Caco-2 (cell line): Measurements from ENCODE around the gene ZEB2. TPM values are rescaled to one million over a fixed set of nuclear protein-coding genes. Genes with fewer than 3 reads are reported as not detected.
A peak's percentile ranks its signal among the peaks of the same experiment; 100 is the strongest.

Experiments used
- BruUV-seq: library from RNA; stranded (reverse); fragments of 400-500 nt; replicated peaks from 2 replicates; lab custom pipeline; 2021; lab: Mats Ljungman, UMichigan
- CTCF ChIA-PET: fragments of 300-600 bp; sonication (Branson Sonifier 250); formaldehyde crosslinking; loops from one replicate; lab custom pipeline; 2022; ENCODE audit warnings: antibody characterized with exemption; lab: Charles Lee
- POLR2A ChIA-PET: fragments of 300-600 bp; sonication (Branson Sonifier 250); formaldehyde crosslinking; loops from one replicate; lab custom pipeline; 2022; ENCODE audit warnings: antibody characterized with exemption; lab: Charles Lee
- DNase-seq, 2 experiments: peaks; one replicate each; pipeline versions ENCODE4 v3.0.0 to v3.0.0-alpha.2; 2020 to 2022
- H3K27me3 ChIP-seq: replicated peaks from 2 replicates; pipeline ENCODE4 v1.6.0; 2011; ENCODE audit warnings: low read length; ENCODE audit not compliant: control insufficient read depth, insufficient read depth
- H3K36me3 ChIP-seq: 2 replicates; pipeline ENCODE4 v1.5.1; 2011; ENCODE audit warnings: low read length; ENCODE audit not compliant: control insufficient read depth, insufficient read depth
- H3K4me1 ChIP-seq: fragments of 250-450 bp; sonication (Bioruptor Pico); 2 replicates; pipeline ENCODE4 v1.5.1; 2020; ENCODE audit warnings: mild to moderate bottlenecking
- H3K4me3 ChIP-seq: 2 replicates; pipeline ENCODE4 v1.5.1; 2011; ENCODE audit warnings: low read depth, mild to moderate bottlenecking, control low read depth, low read length
- H3K9me3 ChIP-seq: fragments of 250-450 bp; sonication (Bioruptor Pico); 2 replicates; pipeline ENCODE4 v1.5.1; 2020; ENCODE audit warnings: mild to moderate bottlenecking, moderate library complexity
- H3K27ac Mint-ChIP-seq: one replicate; pipeline ENCODE4 v1.8.0; 2022; ENCODE audit warnings: mixed read lengths; ENCODE audit not compliant: unreplicated experiment
- H3K27me3 Mint-ChIP-seq: one replicate; pipeline ENCODE4 v1.8.0; 2022; ENCODE audit warnings: mixed read lengths; ENCODE audit not compliant: insufficient read depth, unreplicated experiment
- H3K36me3 Mint-ChIP-seq: one replicate; pipeline ENCODE4 v1.8.0; 2022; ENCODE audit warnings: mild to moderate bottlenecking, mixed read lengths; ENCODE audit not compliant: insufficient read depth, unreplicated experiment
- H3K4me1 Mint-ChIP-seq: one replicate; pipeline ENCODE4 v1.8.0; 2022; ENCODE audit warnings: low read depth, mixed read lengths; ENCODE audit not compliant: unreplicated experiment
- H3K4me3 Mint-ChIP-seq: one replicate; pipeline ENCODE4 v1.8.0; 2022; ENCODE audit warnings: mild to moderate bottlenecking, moderate library complexity, mixed read lengths; ENCODE audit not compliant: unreplicated experiment
- H3K9me3 Mint-ChIP-seq: one replicate; pipeline ENCODE4 v1.8.0; 2022; ENCODE audit warnings: mixed read lengths; ENCODE audit not compliant: unreplicated experiment
- intact Hi-C: fragments of 100-400 bp; cut with micrococcal nuclease; formaldehyde crosslinking; loops from one replicate; pipeline ENCODE4 v1.10.0; 2022; ENCODE audit not compliant: unreplicated experiment
- total RNA-seq: library from RNA; stranded (reverse); gene quantifications from 2 replicates; pipeline ENCODE4 v1.2.3, GENCODE V29; 2022
- TF ChIP-seq, protein P1 (sequence below), 2 experiments: fragments of 200-600 bp in 1 of 2; IDR thresholded peaks; 1 replicate in 1 of 2; 2 replicates in 1 of 2; pipeline versions ENCODE4 v1.5.1 to v1.8.0; 2011 to 2022; ENCODE audit warnings: antibody characterized with exemption in 1 of 2, control low read depth in 1 of 2, inconsistent platforms in 1 of 2, low read depth in 1 of 2, low read length in 1 of 2, mild to moderate bottlenecking in 1 of 2, moderate library complexity in 1 of 2; ENCODE audit not compliant: insufficient read depth in 1 of 2, severe bottlenecking in 1 of 2, unreplicated experiment in 1 of 2

ZEB2 gene
- total RNA-seq, 1 experiment from 2014 or later, result not detected

DNA sequence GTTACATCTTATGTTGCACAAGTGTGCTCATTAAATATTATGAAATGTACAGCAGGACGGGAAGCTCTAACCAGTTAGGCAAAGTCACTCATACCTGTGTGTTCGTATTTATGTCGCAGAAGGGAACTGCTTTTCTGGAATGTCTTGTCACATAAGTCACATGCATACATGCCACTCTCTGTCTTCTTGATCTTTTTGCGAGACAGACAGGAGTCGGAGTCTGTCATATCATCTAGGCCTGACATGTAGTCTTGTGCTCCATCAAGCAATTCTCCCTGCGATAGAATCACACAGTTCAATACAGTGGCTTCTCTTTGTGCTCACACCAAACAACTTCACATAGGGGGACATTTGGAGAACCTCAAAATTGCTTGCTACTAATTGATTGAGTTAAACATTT, 123.6 kb downstream of the ZEB2 start:
- TF ChIP-seq, protein P1, sequence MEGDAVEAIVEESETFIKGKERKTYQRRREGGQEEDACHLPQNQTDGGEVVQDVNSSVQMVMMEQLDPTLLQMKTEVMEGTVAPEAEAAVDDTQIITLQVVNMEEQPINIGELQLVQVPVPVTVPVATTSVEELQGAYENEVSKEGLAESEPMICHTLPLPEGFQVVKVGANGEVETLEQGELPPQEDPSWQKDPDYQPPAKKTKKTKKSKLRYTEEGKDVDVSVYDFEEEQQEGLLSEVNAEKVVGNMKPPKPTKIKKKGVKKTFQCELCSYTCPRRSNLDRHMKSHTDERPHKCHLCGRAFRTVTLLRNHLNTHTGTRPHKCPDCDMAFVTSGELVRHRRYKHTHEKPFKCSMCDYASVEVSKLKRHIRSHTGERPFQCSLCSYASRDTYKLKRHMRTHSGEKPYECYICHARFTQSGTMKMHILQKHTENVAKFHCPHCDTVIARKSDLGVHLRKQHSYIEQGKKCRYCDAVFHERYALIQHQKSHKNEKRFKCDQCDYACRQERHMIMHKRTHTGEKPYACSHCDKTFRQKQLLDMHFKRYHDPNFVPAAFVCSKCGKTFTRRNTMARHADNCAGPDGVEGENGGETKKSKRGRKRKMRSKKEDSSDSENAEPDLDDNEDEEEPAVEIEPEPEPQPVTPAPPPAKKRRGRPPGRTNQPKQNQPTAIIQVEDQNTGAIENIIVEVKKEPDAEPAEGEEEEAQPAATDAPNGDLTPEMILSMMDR (IDR thresholded peaks at IDR 0.05; ENCODE audit: insufficient read depth in 1 of 2, low read depth in 1 of 2, low read length in 1 of 2, severe bottlenecking in 1 of 2, unreplicated experiment in 1 of 2), result no peak
- Histone ChIP-seq H3K27me3 (no peaks in the 10 kb centered on the region), H3K4me3 (no peak overlapping the region), H3K4me1 (no peaks in the 10 kb centered on the region), H3K36me3 (no peaks in the 10 kb centered on the region), H3K9me3 (no peaks in the 10 kb centered on the region)
- DNase-seq, result no peak
- ChIA-PET CTCF (no interaction called here), POLR2A (no interaction called here)
- BruUV-seq, result no TSS peak
- H3K4me3 Mint-ChIP-seq, result no peak overlapping the region
- no peaks in the 10 kb centered on the region for H3K4me1 Mint-ChIP-seq
- H3K27ac Mint-ChIP-seq, result no peak overlapping the region
- no peaks in the 10 kb centered on the region for H3K36me3 Mint-ChIP-seq
- H3K27me3 Mint-ChIP-seq, result peaks cover 7% of the 10 kb centered on the region
- H3K9me3 Mint-ChIP-seq, result no peaks in the 10 kb centered on the region
- intact Hi-C loops, result no loop called here

DNA sequence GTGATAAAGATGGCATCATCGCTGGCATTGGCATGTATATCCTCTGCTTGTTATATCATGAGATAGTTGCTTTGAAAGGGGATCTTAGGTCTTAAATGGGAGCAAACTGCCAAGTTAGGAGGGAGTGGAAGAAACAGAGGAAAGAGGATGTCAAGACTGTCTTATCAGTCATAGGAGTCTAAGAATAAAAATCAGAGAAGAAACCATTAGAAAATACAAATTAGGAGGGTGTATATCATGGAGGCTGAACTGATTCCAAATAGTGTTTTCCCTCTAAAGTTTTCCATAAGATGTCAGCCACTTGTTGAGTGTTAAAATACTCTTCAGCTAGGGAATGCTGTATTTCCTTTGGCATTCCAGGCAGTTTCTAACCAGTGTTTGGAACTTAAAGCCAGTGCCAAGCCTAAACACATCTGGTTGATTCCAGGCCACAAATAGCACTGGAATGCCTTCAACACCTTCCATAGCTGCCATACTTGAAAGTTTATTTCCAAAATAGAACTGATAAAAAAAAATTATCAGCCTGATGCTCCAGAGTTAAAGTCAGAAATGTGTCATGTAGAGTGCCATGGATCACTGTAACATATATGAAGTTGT, 129.4 kb downstream of the ZEB2 start:
- TF ChIP-seq, protein P1 (IDR thresholded peaks at IDR 0.05; ENCODE audit: insufficient read depth in 1 of 2, low read depth in 1 of 2, low read length in 1 of 2, severe bottlenecking in 1 of 2, unreplicated experiment in 1 of 2), result no peak
- ChIA-PET POLR2A (no interaction called here), CTCF (no interaction called here)
- Mint-ChIP-seq H3K9me3 (no peaks in the 10 kb centered on the region), H3K27me3 (no peaks in the 10 kb centered on the region), H3K4me1 (no peaks in the 10 kb centered on the region), H3K36me3 (no peaks in the 10 kb centered on the region), H3K27ac (no peak overlapping the region), H3K4me3 (no peak overlapping the region)
- intact Hi-C loops, result no loop called here
- no peak overlapping the region for H3K4me3 ChIP-seq
- 0 out of 2 replicates have a peak, but pooled peaks cover 1% of the 10 kb centered on the region for H3K27me3 ChIP-seq
- DNase-seq, result no peak
- H3K9me3 ChIP-seq, result no peaks in the 10 kb centered on the region
- no peaks in the 10 kb centered on the region for H3K36me3 ChIP-seq
- peaks cover 4% of the 10 kb centered on the region; the same call in 1 of the 2 replicates for H3K4me1 ChIP-seq
- no TSS peak for BruUV-seq

DNA sequence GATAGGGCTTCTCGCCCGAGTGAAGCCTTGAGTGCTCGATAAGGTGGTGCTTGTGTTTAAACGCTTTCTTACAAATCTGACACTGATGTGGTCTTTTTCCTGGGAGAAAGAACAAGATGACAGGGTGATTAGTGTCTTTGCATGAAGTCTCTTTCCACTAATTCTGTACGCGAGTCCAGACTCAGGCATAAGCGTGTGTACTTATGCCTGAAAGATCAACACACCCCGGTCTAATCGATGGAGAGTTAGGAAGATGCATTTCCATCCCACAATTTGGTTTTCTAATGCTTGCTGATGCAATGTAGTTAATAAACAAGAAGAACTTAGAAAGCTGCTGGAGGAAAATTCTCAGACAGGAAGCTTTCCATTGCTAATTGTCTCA, 130.0 kb downstream of the ZEB2 start:
- Histone ChIP-seq H3K4me3 (peak overlapping the region; percentile 42; the same call in 1 of the 2 replicates), H3K4me1 (peaks cover 4% of the 10 kb centered on the region; the same call in 1 of the 2 replicates), H3K36me3 (no peaks in the 10 kb centered on the region), H3K9me3 (no peaks in the 10 kb centered on the region), H3K27me3 (0 out of 2 replicates have a peak, but pooled peaks cover 1% of the 10 kb centered on the region)
- CTCF ChIA-PET, result no interaction called here
- Mint-ChIP-seq H3K4me3 (no peak overlapping the region), H3K4me1 (no peaks in the 10 kb centered on the region), H3K9me3 (no peaks in the 10 kb centered on the region), H3K27ac (no peak overlapping the region), H3K36me3 (no peaks in the 10 kb centered on the region), H3K27me3 (no peaks in the 10 kb centered on the region)
- TF ChIP-seq, protein P1 (IDR thresholded peaks at IDR 0.05; ENCODE audit: insufficient read depth in 1 of 2, low read depth in 1 of 2, low read length in 1 of 2, severe bottlenecking in 1 of 2, unreplicated experiment in 1 of 2), result no peak
- no TSS peak for BruUV-seq
- no peak for DNase-seq
- intact Hi-C loops, result no loop called here
- POLR2A ChIA-PET, result no interaction called here
